ENCODE data around the gene DDRGK1.

The DDRGK1 gene

DNA sequence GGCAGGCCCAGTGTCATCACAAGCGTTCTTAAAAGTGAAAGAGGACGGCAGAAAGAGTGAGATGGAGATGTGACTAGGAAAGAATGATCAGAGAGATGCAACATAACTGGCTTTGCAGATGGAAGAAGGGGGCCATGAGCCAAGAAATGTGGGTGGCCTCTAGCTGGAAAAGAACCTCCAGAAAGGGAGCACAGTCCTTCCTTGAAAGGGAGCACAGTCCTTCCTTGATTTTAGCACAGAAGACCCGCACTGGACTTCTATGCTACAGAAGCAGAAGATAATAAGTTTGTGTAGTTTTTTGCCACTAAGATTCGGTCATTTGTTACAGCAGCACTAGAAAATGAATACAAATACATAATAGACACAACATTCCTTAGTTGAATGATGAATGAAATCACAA lies 24.2 kb downstream of the DDRGK1 start:
- no peak for DNase-seq

DNA sequence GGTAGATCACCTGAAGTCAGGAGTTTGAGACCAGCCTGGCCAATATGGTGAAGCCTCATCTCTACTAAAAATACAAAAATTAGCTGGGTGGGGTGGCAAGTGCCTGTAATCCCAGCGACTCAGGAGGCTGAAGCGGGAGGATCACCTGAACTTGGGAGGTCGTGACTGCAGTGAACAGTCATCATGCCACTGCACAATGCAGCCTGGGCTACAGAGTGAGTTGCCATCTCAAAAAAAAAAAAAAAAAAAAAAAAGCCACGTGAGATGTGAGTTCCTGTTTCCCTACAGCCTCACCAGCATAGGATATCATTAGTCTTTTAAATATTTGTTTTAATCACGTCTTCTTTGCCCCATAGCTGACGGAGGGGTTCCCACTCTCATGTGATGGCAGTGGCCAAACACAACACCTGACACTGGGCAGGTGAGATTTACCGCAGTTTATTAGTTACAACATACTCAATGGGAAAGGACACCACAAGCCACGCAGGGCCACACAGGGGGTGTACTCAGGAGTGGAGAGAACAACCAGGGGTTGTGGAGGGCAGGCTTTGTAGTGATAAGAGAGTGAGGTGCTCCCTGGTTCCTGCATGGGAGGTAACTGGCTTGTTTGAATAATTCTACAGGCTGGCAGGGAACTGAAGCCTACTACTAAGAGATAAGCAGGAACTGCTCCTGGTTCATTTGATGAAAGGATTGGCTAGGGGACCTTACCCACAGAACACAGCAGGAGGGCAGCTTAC lies 26.6 kb downstream of the DDRGK1 start:
- no peak for DNase-seq

DNA sequence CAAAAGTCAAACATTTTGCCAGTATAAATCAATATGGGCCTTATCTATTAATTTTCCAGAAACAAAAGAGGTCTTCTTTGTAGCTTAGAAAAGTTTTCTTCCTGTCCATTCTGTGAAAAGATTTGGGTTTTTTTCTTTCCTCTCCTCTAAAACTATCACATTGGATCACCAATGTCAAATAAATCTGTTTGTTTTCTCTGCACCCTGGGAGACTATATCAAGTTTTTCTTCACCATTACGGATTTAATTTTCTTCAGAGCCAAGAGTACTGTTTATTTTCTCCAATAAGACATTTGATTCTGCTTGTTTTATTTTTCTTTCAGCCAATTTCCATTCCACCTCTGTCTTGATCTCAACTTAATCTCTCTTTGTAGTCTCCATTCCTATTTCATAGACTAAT lies 29.2 kb downstream of the DDRGK1 start:
- DNase-seq: no peak

DNA sequence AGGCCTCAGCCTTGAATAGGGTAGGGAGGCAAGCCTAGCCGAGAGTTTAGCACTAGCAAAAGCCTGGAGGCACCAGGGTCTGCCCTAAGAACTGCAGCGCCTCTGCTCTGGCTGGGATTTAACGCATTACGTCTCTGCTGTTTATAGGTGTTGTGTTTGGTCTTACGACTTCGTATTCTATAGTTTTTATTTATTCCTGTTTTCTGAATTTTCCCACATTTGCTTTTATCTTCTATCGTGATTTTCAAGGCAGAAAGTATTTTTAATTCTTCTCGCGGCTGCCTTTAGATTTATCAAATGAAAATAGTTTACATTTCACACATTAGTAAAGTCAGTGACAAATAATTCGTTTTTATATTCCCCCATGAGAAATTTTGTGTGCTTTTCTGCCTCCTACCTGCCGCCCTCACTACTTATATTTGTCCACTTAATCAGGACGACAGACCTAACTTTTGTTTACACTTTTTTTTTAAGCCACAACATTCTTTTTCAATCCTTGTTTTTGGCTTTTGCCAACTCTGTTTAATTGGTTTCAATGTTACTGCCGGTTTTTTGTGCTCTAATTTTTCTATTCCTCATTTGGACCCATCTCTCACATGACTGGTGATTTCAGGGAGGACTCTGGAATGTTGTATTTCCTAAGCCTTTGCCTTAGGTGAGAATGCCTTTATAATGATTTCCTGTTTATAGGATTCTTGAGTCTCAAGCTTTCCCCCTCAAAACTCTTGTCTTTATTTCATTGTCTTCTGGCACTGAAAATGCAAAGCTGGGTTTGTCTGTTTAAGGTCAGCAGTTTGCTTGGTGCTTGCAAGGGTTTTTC lies 29.8 kb downstream of the DDRGK1 start:
- DNase-seq: no peak

DNA sequence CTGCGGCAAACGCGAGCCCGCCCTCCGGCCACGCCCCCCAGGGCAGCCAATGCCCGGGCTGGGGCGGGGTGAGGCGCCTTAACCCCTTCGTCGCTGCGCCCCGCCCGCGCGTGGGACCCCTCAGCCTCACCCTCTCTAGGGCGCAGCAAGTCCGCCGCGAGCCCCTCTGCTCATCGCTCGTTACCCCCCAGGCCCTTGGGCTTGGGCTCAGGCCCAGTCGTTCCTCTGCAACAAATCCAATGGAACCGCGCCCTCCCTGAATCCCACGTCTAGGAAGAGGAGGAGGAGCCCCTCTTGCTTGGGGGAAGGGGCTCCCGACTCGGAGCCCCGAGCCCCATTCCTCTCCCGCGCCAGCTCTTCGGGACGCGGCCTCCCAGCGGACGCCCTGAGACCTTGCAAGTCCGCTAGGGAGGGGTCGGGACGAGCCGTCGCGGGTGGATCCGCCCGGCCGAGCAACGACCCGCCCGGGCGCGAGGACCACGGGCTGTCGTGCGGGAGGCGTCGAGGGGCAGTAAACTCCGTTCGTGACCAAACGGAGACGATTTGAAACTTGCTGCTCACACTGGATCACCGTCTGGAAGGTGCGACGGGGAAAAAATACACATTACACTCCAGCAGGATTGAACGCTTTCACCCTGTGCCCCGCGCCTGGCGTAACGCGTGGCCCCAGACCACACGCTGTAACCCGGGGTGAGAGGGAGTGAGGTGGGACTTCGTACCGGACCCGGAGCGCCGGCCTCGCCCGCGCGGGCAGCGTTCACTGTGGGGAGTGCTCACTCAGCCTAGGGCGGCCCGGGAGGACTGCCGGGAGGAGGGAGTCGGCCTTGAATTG lies 30.7 kb downstream of the DDRGK1 start:
- DNase-seq: peak; percentile 93

DNA sequence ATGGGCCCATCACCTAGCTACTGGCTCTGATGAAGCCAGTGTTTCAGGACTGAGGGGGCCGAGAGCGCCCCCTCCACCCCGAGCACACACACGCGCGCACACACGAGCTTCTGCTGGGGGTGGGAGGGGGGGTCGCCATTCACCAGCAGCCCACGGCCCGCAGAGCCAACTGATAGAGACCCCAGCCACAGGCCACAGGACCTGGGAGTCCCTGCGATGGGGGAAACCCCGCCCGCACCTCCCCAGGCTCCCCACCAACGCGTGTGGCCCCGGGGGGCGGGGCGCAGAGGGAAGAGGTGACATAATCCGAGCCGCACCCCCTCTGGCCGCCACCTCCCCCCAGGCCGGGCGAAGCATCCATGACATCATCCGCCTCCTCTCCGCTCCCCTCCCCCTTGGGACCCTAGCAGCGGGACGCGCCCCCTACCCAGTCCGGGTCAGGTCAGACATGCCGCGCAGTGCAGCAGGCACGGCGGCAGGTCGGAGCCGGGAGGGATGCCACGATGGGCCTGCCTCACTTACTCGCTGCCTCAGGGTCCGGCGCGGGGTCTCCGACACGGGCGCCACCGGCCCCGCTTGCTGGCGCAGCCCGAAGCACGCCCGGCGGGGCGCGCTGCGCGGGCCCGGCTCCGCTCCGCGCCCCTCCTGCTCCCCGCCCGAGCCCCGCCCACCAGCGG lies 31.4 kb downstream of the DDRGK1 start, which contains the start of gene LZTS3:
TSS of gene LZTS3 (minus strand) at position 617 of the 677 bp plus-strand sequence. CDS start 6,386 bp downstream, outside the sequence.
- DNase-seq: peak; percentile 76

DNA sequence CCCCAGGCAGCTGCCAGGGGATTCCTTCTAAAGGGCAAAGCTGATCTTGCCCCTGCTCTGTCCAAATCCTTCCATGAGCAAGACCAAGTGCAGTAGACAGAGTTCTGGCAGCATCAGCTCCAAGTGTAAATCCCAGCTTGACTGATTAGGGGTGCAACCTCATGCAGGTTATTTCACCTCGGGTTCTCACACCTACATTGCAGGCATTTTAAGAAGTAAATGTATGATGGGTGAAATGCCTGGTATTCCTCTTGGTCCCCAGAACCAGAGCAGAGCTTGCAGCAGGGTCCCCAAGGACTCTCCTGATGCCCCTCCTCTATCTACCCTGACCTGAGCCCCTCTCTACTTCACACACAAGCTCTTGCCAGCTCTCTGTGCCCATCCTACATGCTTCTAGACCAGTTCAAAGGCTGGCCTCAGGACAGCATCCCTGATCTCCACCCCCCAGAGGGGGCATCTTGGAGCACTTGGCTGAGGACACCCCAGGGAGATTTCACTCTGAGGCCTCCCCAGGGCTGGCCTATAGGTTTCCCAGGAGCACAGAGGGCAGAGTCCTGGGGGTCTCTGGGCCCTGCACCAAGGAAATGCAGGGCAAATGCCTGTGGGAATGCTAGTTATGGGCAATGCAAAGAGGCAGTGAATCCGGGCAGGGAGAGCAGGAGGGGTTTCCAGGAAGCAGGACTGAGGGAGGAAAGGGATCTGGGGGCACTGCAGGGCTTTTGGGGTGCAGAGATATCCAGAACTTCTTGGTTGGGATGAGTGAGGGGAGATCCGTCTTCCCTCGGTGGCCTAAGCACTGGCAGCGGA lies 32.2 kb downstream of the DDRGK1 start:
- no peak for DNase-seq

DNA sequence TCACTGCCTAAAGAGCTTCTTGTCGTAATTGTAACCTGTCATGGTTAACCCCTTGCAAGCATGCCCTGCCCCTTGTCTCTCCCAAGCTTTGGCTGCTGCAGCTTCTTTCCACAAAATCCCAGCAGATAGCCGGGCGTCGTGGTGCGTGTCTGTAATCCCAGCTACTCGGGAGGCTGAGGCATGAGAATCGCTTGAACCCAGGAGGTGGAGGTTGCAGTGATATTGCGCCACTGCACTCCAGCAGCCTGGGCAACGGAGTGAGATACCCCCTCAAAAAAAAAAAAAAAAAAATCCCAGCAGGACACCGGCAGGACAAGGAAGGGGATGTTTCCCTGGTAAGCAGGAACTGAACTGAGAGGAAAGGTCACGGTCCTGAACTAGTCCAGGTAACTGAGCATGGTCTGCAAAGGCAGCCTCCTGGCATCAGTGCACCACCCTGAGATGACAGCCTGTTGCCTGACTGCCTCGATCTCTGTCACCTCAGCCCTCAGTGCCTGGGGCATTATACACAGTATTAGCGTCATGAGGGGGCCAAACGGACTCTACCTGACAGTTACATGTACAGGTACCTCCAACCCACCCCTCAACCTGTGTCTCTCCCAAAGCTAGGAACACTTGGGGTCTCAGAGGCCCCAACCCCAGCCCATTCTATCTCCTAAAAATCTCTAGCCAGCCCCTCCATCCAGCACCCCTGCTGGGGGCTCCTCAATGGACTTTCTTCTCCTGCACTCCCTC lies 32.9 kb downstream of the DDRGK1 start:
- no peak for DNase-seq

DNA sequence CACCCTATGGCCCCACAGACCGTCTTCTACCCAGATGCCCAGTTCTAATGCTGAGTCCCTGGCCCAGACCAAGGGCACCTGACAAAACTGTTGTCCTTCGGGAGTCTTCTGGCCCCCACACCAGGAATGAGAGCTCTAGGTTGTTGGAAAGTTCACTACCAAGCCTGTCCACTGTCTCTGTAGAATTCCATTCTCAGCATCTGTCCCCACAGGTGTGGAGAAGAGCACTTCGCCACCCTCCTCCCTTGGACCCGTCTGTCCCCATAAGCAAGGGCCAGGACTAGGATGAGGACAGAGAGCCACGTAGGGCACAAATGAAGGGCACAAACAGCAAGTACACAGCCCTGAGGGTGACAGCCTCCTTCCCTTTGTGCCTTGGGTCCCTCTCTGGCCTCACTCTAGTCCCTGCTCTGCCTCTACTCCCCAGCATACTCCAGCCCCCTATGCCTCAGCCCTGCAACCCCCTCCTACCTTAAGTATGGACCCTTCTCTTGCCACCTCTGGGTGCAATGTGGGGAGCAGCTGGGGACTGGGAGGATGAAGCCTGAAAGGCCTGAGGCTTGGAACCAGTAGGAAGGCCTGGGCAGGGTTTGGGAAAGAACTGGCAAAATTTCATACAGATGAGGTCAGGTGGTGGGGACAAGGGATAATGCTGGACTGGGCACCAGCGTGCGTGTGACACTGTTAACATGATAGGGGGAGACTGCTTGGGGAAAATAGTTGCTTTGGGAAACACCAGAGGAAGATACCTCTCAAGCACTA lies 35.5 kb downstream of the DDRGK1 start:
- DNase-seq: no peak

DNA sequence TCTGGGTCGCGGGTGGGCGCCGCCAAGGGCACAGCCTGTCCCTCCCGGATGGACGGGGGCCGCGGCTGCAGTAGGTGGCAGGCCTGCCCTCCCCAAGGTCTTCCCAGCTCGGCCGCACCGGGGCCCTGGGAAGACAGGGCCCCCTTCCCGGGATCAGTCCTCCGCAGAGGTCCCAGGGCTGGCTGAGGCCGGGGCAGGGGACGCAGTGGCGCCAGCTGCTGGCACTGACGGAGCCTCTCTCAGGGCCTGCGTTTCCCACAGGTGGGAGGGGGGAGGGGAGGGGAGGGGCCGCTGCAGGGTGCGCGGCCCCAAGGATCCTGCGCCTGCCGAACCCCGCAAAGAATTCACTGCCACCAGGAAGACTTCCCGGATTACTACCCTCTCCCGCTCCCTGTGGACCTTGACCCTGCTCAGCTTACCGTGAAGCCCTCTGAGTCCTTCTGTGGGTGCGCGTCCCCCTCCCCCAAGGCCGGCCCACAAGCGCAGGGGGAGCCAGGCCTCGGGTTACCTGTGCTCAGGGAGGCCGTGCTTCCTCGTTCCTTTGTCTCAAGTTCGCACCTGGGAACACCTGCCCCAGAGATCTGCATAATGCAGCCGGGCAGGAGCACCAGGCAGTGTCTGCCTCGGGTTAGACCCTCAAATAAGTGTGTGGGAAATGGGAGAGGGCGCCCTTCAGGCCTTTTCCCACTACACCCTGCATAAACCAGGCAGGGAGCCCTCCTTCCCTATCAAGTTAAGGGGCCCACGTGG lies 36.2 kb downstream of the DDRGK1 start:
- no peak for DNase-seq

DNA sequence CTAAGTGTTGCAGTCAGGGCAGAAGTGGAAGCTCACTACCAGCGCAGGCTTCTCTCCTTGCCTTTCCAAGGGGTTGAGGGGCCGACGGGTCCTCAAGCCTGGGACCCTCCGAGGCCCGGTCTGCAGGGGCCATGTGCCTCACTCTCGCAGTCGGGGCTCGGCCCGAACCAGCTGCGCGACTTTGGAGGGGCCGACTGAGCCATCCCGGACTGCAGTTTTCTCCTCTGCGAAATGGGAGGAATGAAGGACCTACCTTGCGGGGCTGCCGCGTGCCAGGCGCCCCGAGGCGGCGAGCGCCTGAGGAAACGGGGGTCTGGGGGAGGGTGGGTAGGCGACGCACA lies 36.8 kb downstream of the DDRGK1 start:
- DNase-seq: no peak

DNA sequence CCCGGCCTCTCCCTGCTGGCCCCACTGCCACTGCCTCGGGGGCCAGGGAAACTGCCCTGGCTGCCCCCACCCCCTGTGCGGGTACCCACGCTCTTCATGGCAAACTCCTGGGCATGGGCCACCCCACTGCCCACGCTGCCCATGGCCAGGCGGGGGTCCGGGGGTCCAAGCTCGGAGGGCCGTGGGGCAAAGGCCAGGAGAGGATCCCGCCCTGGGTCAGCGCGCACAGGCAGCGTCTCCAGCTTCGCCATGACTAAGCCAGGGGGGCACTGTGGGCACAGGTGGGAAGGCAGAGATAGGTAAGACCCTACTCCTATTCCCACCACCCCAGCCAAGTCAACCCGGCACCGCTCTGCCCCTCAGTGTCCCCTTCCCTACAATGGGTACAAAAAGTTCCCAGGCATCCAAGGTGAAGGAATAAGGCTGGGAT lies 37.6 kb downstream of the DDRGK1 start:
- no peak for DNase-seq

DNA sequence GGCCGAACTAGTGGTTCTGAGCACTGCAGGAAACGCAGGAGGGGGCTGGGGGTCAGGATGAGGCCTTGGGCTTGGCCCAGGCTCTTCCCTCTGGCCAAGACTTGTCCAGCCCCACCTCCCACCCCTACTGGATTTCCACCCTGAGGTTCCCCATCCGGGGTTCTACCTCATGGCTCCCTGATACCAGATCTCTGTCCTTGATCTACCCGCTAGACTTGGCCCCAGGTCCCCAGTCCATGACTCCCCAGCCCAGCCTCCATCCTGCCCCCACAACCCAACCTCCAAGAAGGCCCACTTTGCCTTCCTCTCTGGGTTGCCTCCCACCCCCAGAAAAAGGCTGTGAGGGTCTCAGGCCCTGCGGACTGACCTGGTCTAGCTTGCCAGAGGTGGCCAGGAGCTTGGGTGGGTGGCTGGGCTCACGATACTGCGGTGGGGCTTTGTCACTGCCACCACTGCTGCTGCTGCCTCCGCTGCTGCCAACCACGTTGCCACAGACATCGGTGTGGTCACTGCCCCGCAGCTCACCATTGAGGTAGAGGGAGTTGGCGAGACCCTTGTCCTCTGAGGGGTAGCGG lies 38.1 kb downstream of the DDRGK1 start:
- DNase-seq: no peak

DNA sequence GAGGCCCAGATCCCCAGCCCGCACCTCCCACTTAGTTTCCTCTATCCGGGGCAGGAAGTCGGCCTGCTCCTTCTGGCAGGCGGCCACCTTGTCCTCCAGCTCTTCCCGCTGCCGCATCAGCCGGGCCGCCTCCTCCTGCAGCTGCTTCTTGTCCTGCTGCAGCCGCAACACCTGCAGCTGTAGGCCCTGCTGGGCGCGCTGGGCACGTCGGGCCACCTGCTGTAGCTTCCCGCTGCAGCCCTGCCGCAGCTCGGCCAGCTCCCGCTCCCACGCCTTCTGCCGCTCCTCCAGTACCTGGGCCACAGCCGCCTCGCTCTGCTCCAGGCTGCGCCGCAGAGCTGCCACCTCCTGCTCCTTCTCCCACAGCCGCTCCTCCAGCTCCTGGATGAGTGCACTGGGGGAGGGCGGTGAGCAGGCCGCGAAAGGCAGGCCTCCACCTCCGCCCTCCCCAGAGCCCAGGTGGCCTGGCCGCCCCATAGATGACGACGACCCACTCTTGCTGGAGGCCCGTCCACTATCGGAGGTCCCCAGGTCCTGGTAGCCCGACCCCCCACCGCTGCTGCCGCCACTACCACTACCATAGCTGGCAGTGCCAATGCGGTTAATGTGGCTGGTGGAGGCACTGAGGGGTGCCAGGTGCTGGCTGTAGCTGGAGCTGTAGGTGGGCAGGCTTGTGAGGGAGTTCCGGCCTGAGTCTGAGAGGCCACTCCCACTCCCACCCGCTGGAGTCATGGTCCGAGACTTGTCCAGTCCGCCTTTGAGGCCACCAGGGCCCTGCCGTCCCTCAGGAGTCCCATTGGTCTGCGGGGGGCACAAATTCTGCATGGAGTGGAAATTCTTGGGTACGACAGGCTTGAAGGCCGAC lies 38.8 kb downstream of the DDRGK1 start:
- DNase-seq: no peak

DNA sequence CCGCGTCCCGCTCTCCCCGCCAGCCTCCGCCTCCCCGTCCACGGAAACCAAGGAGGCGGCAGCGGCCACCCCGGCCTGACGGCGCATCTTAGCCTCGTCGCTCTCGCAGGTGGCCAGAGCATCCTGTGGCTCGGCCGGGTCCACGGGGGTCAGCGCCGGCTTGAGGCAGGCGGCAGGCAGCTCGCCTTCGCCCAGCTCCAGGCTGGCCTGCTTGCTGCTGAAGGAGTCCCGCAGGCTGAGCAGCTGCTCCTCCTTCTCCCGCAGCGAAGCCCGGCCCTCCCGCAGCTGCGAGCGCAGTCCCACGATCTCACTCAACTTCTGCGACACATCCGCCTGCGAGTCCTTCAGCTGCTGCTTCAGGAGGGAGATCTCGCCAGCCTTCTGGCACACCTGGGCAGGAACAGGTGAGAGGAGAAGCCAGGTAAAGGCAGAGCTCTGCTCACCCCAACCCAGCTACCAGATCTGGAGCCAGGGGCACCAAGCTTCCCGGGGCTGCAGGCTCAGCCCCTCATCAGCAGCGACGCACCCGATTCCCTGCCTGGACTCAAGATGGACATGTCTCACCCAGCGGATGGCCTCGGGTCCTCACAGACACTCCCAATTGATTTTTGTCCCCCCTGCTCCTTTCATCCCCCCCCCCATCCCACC lies 39.6 kb downstream of the DDRGK1 start:
- DNase-seq: no peak

DNA sequence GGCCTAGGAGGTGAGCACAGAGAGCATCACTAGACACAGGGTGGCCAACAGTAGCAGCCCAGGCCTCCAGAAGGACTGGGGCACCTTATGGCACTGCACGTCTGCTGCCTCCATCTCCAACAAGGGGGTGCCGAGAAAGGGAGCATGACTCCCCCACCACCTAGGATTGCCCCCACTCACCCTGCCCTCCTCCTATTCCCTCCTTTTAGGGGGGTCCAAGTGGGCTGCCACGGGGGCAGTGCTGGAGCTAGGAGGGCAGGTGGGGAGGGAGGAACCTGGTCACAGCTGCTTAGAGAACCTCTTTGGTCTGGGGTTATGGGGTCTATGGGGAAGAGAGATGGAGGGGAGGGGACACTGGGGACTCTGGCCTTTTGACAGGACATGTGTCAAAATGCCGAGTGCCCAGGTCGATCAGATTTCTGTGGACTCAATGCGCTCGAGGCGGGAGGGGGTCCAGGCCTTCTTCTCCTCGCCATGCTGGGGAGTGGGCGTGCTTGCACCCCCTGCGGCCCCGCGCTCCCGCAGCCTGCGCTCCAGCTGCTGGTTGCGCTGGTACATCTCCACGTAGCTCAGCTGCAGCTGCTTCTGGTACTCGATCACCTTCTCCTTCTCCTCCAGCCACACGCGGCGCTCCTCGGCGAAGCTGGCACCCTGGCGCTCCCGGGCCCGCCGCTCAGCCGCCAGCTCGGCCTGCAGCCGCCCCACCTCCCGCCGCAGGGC lies 40.3 kb downstream of the DDRGK1 start:
- no peak for DNase-seq

Measured in activated CD4-positive, alpha-beta T cell treated with anti-CD3 and anti-CD28 coated beads, Interleukin-2, amount 50 U/mL, for 48 hours (primary cell).